DOHH2 (cell line): ENCODE measurements around the gene HMCN2.

Source experiments
- CTCF ChIP-seq: fragments of 200-600 bp; sonication (generic); IDR thresholded peaks from one replicate; pipeline ENCODE4 v1.5.1; 2014; ENCODE audit warnings: antibody characterized with exemption, mild to moderate bottlenecking, low read depth, low read length; ENCODE audit not compliant: poor library complexity, severe bottlenecking
- EZH2phosphoT487 ChIP-seq: fragments of 200-600 bp; sonication (generic); IDR thresholded peaks from 2 replicates; pipeline ENCODE4 v1.6.1; 2017; ENCODE audit warnings: borderline replicate concordance, mild to moderate bottlenecking, antibody characterized with exemption, low read length, moderate library complexity, mixed read lengths

- no peak for TF ChIP-seq CTCF
- no peak for TF ChIP-seq EZH2phosphoT487
These were observed 108.2 kb downstream of the HMCN2 start for GRCh38 chr9:130373679-130374325.
